ENCODE results near the gene ADAMTSL4. TPM values are rescaled to one million over a fixed set of nuclear protein-coding genes. Genes with fewer than 3 reads are reported as not detected.

The ADAMTSL4 gene
- total and polyA plus RNA-seq, 2 of the 8 experiments (the other 6 are each of a cell fraction or from before 2014, with no cell fraction given), result 4.2 to 5.4 TPM

DNA sequence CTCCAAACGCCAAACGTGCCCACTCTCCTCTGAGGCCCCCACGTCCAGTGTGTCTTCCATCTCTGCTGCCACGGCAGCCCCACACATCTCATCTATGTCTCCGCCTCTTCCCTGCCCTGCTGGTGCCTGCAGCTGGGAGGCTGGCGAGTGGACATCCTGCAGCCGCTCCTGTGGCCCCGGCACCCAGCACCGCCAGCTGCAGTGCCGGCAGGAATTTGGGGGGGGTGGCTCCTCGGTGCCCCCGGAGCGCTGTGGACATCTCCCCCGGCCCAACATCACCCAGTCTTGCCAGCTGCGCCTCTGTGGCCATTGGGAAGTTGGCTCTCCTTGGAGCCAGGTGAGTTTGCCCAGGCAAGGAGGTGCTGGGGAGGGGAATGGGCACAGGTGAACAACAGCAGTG is 8.6 kb downstream of the ADAMTSL4 start:
- H4K91ac ChIP-seq (replicated peaks; ENCODE audit: insufficient read length, low read length), result no peak overlapping the region
- H2BK5ac ChIP-seq (ENCODE audit: low read depth, low read length), result no peak overlapping the region
- CTCF ChIA-PET (ENCODE audit: partially characterized antibody), result interaction anchor here (1.1 to 13.7 kb wide), 6 partner anchors 9 to 57 kb away, joined by 3 to 210 read pairs (median 19); partner anchors contain the start of gene ADAMTSL4
- H3K27me3 ChIP-seq (replicated peaks in 1 of 4; ENCODE audit: control insufficient read depth in 3 of 4, extremely low read depth in 1 of 4, insufficient read depth in 3 of 4, low read length in 3 of 4), result no peaks in the 10 kb centered on the region
- peaks cover 0 to 5% of the 10 kb centered on the region in 2 experiments; a peak in 1 of 4 replicates for H3K79me2 ChIP-seq (ENCODE audit: control insufficient read depth in 1 of 2, insufficient read depth in 2 of 2, low read length in 2 of 2)
- no peaks in the 10 kb centered on the region for H3K9me3 ChIP-seq (ENCODE audit: insufficient read depth in 2 of 2, low read depth in 1 of 2, low read length in 1 of 2)
- H4K20me1 ChIP-seq (replicated peaks in 1 of 2; ENCODE audit: control insufficient read depth in 1 of 2, insufficient read depth in 2 of 2, low read length in 2 of 2), result peaks cover 0 to 6% of the 10 kb centered on the region in 2 experiments
- H3K4me3 ChIP-seq (ENCODE audit: extremely low read depth in 1 of 4, insufficient read depth in 2 of 4, low read depth in 3 of 4, low read length in 4 of 4), result no peak overlapping the region
- DNase-seq (ENCODE audit: low read depth in 1 of 2, low spot score in 2 of 2) (no peak), FAIRE-seq (no peak)
- no peak overlapping the region for H3K4ac ChIP-seq (replicated peaks; ENCODE audit: insufficient read length, low read depth, low read length)
- H3K23me2 ChIP-seq (ENCODE audit: low read depth, low read length), result peaks cover 7% of the 10 kb centered on the region
- peaks cover 5 to 14% (median 9%) of the 10 kb centered on the region in 4 experiments for H3K4me1 ChIP-seq (replicated peaks in 1 of 4; ENCODE audit: control insufficient read depth in 3 of 4, insufficient read depth in 4 of 4, low read length in 3 of 4)
- no peak overlapping the region for H3K23ac ChIP-seq (ENCODE audit: insufficient read length)
- H3K56ac ChIP-seq (replicated peaks; ENCODE audit: insufficient read length, low read depth, low read length), result no peak overlapping the region
- H3K36me3 ChIP-seq (ENCODE audit: control insufficient read depth in 2 of 4, insufficient read depth in 4 of 4, low read length in 3 of 4), result peaks cover 0 to 4% (median 2%) of the 10 kb centered on the region in 4 experiments; a peak in 2 of 8 replicates
- H3K79me1 ChIP-seq (ENCODE audit: low read depth, low read length), result 0 out of 2 replicates have a peak, but pooled peaks cover 3% of the 10 kb centered on the region
- H2AK5ac ChIP-seq (ENCODE audit: low read depth, low read length), result no peak overlapping the region
- no peak overlapping the region for H2BK20ac ChIP-seq (ENCODE audit: low read length)
- no peak overlapping the region; the same call in 1 of the 2 replicates for H3K18ac ChIP-seq (ENCODE audit: extremely low read depth, low read length)
- H4K8ac ChIP-seq (ENCODE audit: extremely low read depth, insufficient read depth, low read length), result peak overlapping the region; percentile 40
- H2BK12ac ChIP-seq (ENCODE audit: low read depth, low read length), result 0 out of 2 replicates have a peak overlapping the region, but pooled peaks have one; percentile 27
- no peak overlapping the region for H3K9ac ChIP-seq (replicated peaks in 1 of 4; ENCODE audit: extremely low read depth in 1 of 4, low read depth in 3 of 4, low read length in 3 of 4)
- no peak overlapping the region for H3K27ac ChIP-seq (ENCODE audit: low read depth, low read length)
- POLR2A ChIA-PET (ENCODE audit: partially characterized antibody), result interaction anchor here (7.9 to 43.7 kb wide), 3 partner anchors 7 to 56 kb away, joined by 79 to 1380 read pairs (median 1013); partner anchors contain the start of genes ADAMTSL4, ENSA and MCL1
- H2AFZ ChIP-seq (ENCODE audit: low read length), result no peak overlapping the region
- H2BK120ac ChIP-seq (replicated peaks; ENCODE audit: low read depth, low read length), result no peak overlapping the region
- no peak overlapping the region for H3K4me2 ChIP-seq (ENCODE audit: insufficient read depth in 1 of 2, low read depth in 2 of 2, low read length in 2 of 2)
- 90% methylated on average over 15 of the region's 15 CpGs; no CpG with 5 or more reads in 1 of the 2 experiments for WGBS, 2 experiments (ENCODE audit: extremely low coverage in 1 of 2, insufficient coverage in 1 of 2, insufficient read length in 1 of 2, insufficient replicate concordance in 2 of 2, low coverage in 1 of 2, low lambda C conversion rate in 2 of 2, missing lambda C conversion rate in 1 of 2)
- H2BK15ac ChIP-seq (ENCODE audit: low read length), result no peak overlapping the region
- no peak overlapping the region for H3K14ac ChIP-seq (ENCODE audit: insufficient read length)
- no peak overlapping the region for H4K5ac ChIP-seq (ENCODE audit: insufficient read length, low read depth, low read length)
- TF ChIP-seq, protein P1, sequence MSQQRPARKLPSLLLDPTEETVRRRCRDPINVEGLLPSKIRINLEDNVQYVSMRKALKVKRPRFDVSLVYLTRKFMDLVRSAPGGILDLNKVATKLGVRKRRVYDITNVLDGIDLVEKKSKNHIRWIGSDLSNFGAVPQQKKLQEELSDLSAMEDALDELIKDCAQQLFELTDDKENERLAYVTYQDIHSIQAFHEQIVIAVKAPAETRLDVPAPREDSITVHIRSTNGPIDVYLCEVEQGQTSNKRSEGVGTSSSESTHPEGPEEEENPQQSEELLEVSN (IDR thresholded peaks at IDR 0.05), result no peak
- TF ChIP-seq SP1 (IDR thresholded peaks at IDR 0.05; ENCODE audit: low read depth, low read length) (no peak), POLR2A (IDR thresholded peaks at IDR 0.05; ENCODE audit: control extremely low read depth in 1 of 2, low read depth in 2 of 2, low read length in 2 of 2) (no peak), PHF8 (conservative IDR thresholded peaks at IDR 0.05; ENCODE audit: low read depth, low read length) (no peak), KDM4A (IDR thresholded peaks at IDR 0.05; ENCODE audit: low read depth, low read length, severe bottlenecking) (no peak), ASH2L (IDR thresholded peaks at IDR 0.05; ENCODE audit: low read length) (no peak), MAFK (IDR thresholded peaks at IDR 0.05; ENCODE audit: low read depth, low read length) (no peak), ATF3 (IDR thresholded peaks at IDR 0.05; ENCODE audit: insufficient read depth, low read depth, low read length) (no peak), BCL11A (IDR thresholded peaks at IDR 0.05; ENCODE audit: low read depth in 2 of 2, low read length in 2 of 2) (no peak), USF2 (IDR thresholded peaks at IDR 0.05; ENCODE audit: low read length) (no peak), BRCA1 (IDR thresholded peaks at IDR 0.05; ENCODE audit: low read depth, low read length) (no peak), CHD2 (IDR thresholded peaks at IDR 0.05; ENCODE audit: low read length) (no peak)
